Kidney (tissue), 14 donors: ENCODE measurements around the gene SMIM33. TPM values are rescaled to one million over a fixed set of nuclear protein-coding genes. Genes with fewer than 3 reads are reported as not detected.

Experiments
- DNase-seq, 5 donors: peaks; one replicate each; pipeline ENCODE4 v3.0.0-alpha.2; 2013 to 2020
- FAIRE-seq: peaks from 2 replicates; lab custom pipeline; 2012; peaks lifted over from hg19 to GRCh38; lab: Jason Lieb, UNC
- H3K27ac ChIP-seq, 2 donors: one replicate each; pipeline ENCODE4 v1.7.0; 2013; ENCODE audit warnings: low read depth in 2 of 2, low read length in 2 of 2, inconsistent platforms in 1 of 2
- H3K27me3 ChIP-seq: one replicate; pipeline ENCODE4 v1.7.1; 2013; ENCODE audit warnings: low read length, inconsistent platforms; ENCODE audit not compliant: control insufficient read depth, insufficient read depth
- H3K36me3 ChIP-seq, 3 donors: one replicate each; pipeline versions ENCODE4 v1.7.0 to v1.7.1; 2013; ENCODE audit warnings: low read length in 3 of 3, control low read depth in 1 of 3, inconsistent platforms in 1 of 3; ENCODE audit not compliant: insufficient read depth in 3 of 3, control insufficient read depth in 2 of 3
- H3K4me1 ChIP-seq, 3 donors: one replicate each; pipeline versions ENCODE4 v1.7.0 to v1.7.1; 2013; ENCODE audit warnings: low read length in 3 of 3, inconsistent platforms in 1 of 3, low read depth in 1 of 3; ENCODE audit not compliant: control insufficient read depth in 2 of 3, insufficient read depth in 2 of 3
- H3K4me3 ChIP-seq, 3 donors: one replicate each; pipeline versions ENCODE4 v1.7.0 to v1.8.1; 2013; ENCODE audit warnings: low read length in 3 of 3, control low read depth in 1 of 3, inconsistent platforms in 1 of 3
- H3K9ac ChIP-seq, 3 donors: one replicate each; pipeline versions ENCODE4 v1.7.0 to v1.7.1; 2013; ENCODE audit warnings: low read length in 3 of 3, control low read depth in 1 of 3, inconsistent platforms in 1 of 3
- H3K9me3 ChIP-seq, 3 donors: one replicate each; pipeline versions ENCODE4 v1.7.0 to v1.7.1; 2013; ENCODE audit warnings: low read length in 3 of 3, control low read depth in 1 of 3, inconsistent platforms in 1 of 3; ENCODE audit not compliant: control insufficient read depth in 2 of 3, insufficient read depth in 1 of 3
- CTCF ChIP-seq: IDR thresholded peaks from 3 replicates; pipeline ENCODE4 v1.5.1; 2012; ENCODE audit warnings: mild to moderate bottlenecking, moderate library complexity, borderline replicate concordance; ENCODE audit not compliant: insufficient read depth; ENCODE audit errors: extremely low read depth
- intact Hi-C: fragments of 100-400 bp; cut with DNase I; formaldehyde crosslinking; loops from one replicate; pipeline ENCODE4 v1.11.1; 2022
- polyA plus RNA-seq: library from polyadenylated mRNA; stranded (reverse); fragments of 350-450 nt; fragmentation: Illumina TruSeq; extraction: RNeasy Lipid Tissue Mini Kit (QIAGEN cat#74804); gene quantifications from one replicate; pipeline ENCODE4 v1.2.3, GENCODE V29; 2014; ENCODE audit warnings: low read depth, low replicate concordance; ENCODE audit not compliant: insufficient read depth
- total RNA-seq: library from RNA; stranded (reverse); fragmentation: NEBNext Ultra II Directional; extraction: Animal tissue kit (Norgen Biotek cat#: 25700); gene quantifications from one replicate; pipeline ENCODE4 v1.2.1, GENCODE V29; 2021
- donor health status: control.
- donor health status: control.
- donor health status: control.
- donor health status: control.
- donor health status: control.
- donor health status: DM: yes; HTN: yes; CAD: no.
- donor health status: Normal renal cell carcinoma (clear cell type).

Gene SMIM33
- total and polyA plus RNA-seq, 2 donors from 2014 or later = 0.13 TPM; not detected in 1

GRCh38 chr5:139456776-139457175 is 14.0 kb upstream of the SMIM33 start:
- H3K4me3 ChIP-seq = no peak overlapping the region
- H3K36me3 ChIP-seq = no peaks in the 10 kb centered on the region
- no peak for TF ChIP-seq CTCF
- H3K9me3 ChIP-seq = no peaks in the 10 kb centered on the region
- FAIRE-seq (no peak), DNase-seq (no peak)
- no peaks in the 10 kb centered on the region for H3K27me3 ChIP-seq
- no peaks in the 10 kb centered on the region for H3K4me1 ChIP-seq
- H3K27ac ChIP-seq = no peak overlapping the region
- intact Hi-C loops = no loop called here
- H3K9ac ChIP-seq = no peak overlapping the region

- Histone ChIP-seq H3K4me1 (no peaks in the 10 kb centered on the region), H3K36me3 (no peaks in the 10 kb centered on the region), H3K9me3 (no peaks in the 10 kb centered on the region), H3K27me3 (no peaks in the 10 kb centered on the region), H3K9ac (no peak overlapping the region), H3K4me3 (no peak overlapping the region), H3K27ac (no peak overlapping the region)
- intact Hi-C loops = no loop called here
- FAIRE-seq (no peak), DNase-seq (no peak)
- TF ChIP-seq CTCF = no peak
Measured at GRCh38 chr5:139457241-139457640, 13.6 kb upstream of the SMIM33 start.

- intact Hi-C loops = no loop called here
- Histone ChIP-seq H3K4me1 (no peaks in the 10 kb centered on the region), H3K9ac (no peak overlapping the region), H3K27me3 (no peaks in the 10 kb centered on the region), H3K27ac (no peak overlapping the region), H3K4me3 (no peak overlapping the region), H3K9me3 (no peaks in the 10 kb centered on the region), H3K36me3 (no peaks in the 10 kb centered on the region)
- DNase-seq (no peak), FAIRE-seq (no peak)
- TF ChIP-seq CTCF = no peak
Measured at GRCh38 chr5:139457653-139458306, 13.0 kb upstream of the SMIM33 start.
